OCI-LY7 (cell line): ENCODE data around the gene ECI2. TPM values are rescaled to one million over a fixed set of nuclear protein-coding genes. Genes with fewer than 3 reads are reported as not detected.
"Not testable (repeated sequence)": the region's sequence is repeated elsewhere in the genome, so short reads cannot be mapped to it uniquely, and the experiment has no call there.

Experiments used
- BruUV-seq: library from RNA; stranded (reverse); fragments of 400-500 nt; replicated peaks from 2 replicates; lab custom pipeline; 2021; lab: Mats Ljungman, UMichigan
- CTCF ChIA-PET: fragments of 300-600 bp; sonication (Branson Sonifier 250); formaldehyde crosslinking; loops from one replicate; lab custom pipeline; 2022; ENCODE audit warnings: antibody characterized with exemption; ENCODE audit not compliant: unreplicated experiment; lab: Charles Lee
- POLR2A ChIA-PET: fragments of 300-600 bp; sonication (Branson Sonifier 250); formaldehyde crosslinking; loops from one replicate; lab custom pipeline; 2022; ENCODE audit warnings: antibody characterized with exemption; lab: Charles Lee
- DNase-seq: peaks from one replicate; pipeline ENCODE4 v3.0.0-alpha.2; 2015; ENCODE audit warnings: low spot score
- H2AFZ ChIP-seq: fragments of 200-600 bp; sonication (generic), shearing (Covaris generic); 2 replicates; pipeline ENCODE4 v1.6.1; 2014; ENCODE audit warnings: mild to moderate bottlenecking, antibody characterized with exemption, low read length, moderate library complexity
- H3K27ac ChIP-seq: fragments of 200-600 bp; sonication (generic); 2 replicates; pipeline ENCODE4 v1.5.1; 2014; ENCODE audit warnings: mixed run types, low read depth, mild to moderate bottlenecking, moderate library complexity, low read length, inconsistent platforms; ENCODE audit not compliant: poor library complexity, severe bottlenecking
- H3K36me3 ChIP-seq: fragments of 200-600 bp; sonication (generic); 2 replicates; pipeline ENCODE4 v1.6.1; 2014; ENCODE audit warnings: mild to moderate bottlenecking, antibody characterized with exemption, low read length, moderate library complexity, mixed read lengths; ENCODE audit not compliant: insufficient read depth
- H3K4me1 ChIP-seq: fragments of 200-600 bp; sonication (generic); 2 replicates; pipeline ENCODE4 v1.5.1; 2014; ENCODE audit warnings: mild to moderate bottlenecking, low read length; ENCODE audit not compliant: insufficient read depth, poor library complexity, severe bottlenecking
- H3K4me2 ChIP-seq: fragments of 200-600 bp; sonication (generic); 2 replicates; pipeline ENCODE4 v1.6.1; 2014; ENCODE audit warnings: mild to moderate bottlenecking, low read length
- H3K4me3 ChIP-seq: fragments of 200-600 bp; sonication (generic); 2 replicates; pipeline ENCODE4 v1.5.1; 2014; ENCODE audit warnings: mild to moderate bottlenecking, low read depth, low read length; ENCODE audit not compliant: poor library complexity, severe bottlenecking
- H3K79me2 ChIP-seq: fragments of 200-600 bp; sonication (generic); 2 replicates; pipeline ENCODE4 v1.6.1; 2016; ENCODE audit warnings: low read depth, mild to moderate bottlenecking, low read length, moderate library complexity, mixed read lengths; ENCODE audit not compliant: insufficient read depth
- H3K9me2 ChIP-seq: fragments of 200-600 bp; sonication (generic); 2 replicates; pipeline ENCODE4 v1.6.1; 2016; ENCODE audit warnings: mild to moderate bottlenecking, low read length, mixed read lengths; ENCODE audit not compliant: insufficient read depth
- H3K9me3 ChIP-seq: fragments of 200-600 bp; sonication (generic); 2 replicates; pipeline ENCODE4 v1.6.1; 2014; ENCODE audit warnings: mild to moderate bottlenecking, mixed run types, low read length, mixed read lengths
- H4K20me1 ChIP-seq: fragments of 200-600 bp; sonication (generic); 2 replicates; pipeline ENCODE4 v1.6.1; 2014; ENCODE audit warnings: mild to moderate bottlenecking, antibody characterized with exemption, low read length, moderate library complexity, mixed read lengths; ENCODE audit not compliant: insufficient read depth
- EZH2phosphoT487 ChIP-seq: fragments of 200-600 bp; sonication (generic); IDR thresholded peaks from 2 replicates; pipeline ENCODE4 v1.6.1; 2018; ENCODE audit warnings: low read depth, borderline replicate concordance, mild to moderate bottlenecking, mixed run types, antibody characterized with exemption, low read length, moderate library complexity, mixed read lengths
- intact Hi-C: fragments of 100-400 bp; cut with micrococcal nuclease; formaldehyde crosslinking; loops from one replicate; pipeline ENCODE4 v1.10.0; 2022; ENCODE audit not compliant: unreplicated experiment
- total RNA-seq, 2 experiments: library from RNA; depleted of rRNA in 1 of 2; stranded (reverse); fragments of >200 nt in 1 of 2; shearing (Covaris generic) in 1 of 2; gene quantifications; 2 replicates each; pipeline ENCODE4 v1.2.3, GENCODE V29; 2014 to 2022
- TF ChIP-seq, protein P1 (sequence below): fragments of 200-600 bp; sonication (generic); conservative IDR thresholded peaks from 2 replicates; pipeline ENCODE4 v1.5.1; 2014; ENCODE audit warnings: mild to moderate bottlenecking, antibody characterized with exemption, low read length, moderate library complexity, mixed read lengths

The ECI2 gene
- total RNA-seq, 2 experiments from 2014 or later = 49.3 to 50.4 TPM

GRCh38 chr6:4112366-4112765 lies 23.0 kb downstream of the ECI2 start:
- Histone ChIP-seq H3K4me2 (no peak overlapping the region), H2AFZ (no peak overlapping the region), H4K20me1 (no peaks in the 10 kb centered on the region; the same call in 1 of the 2 replicates), H3K9me2 (no peaks in the 10 kb centered on the region), H3K36me3 (peaks cover 31% of the 10 kb centered on the region), H3K9me3 (0 out of 2 replicates have a peak, but pooled peaks cover 4% of the 10 kb centered on the region), H3K79me2 (no peaks in the 10 kb centered on the region), H3K27ac (no peak overlapping the region), H3K4me1 (no peaks in the 10 kb centered on the region), H3K4me3 (no peak overlapping the region)
- no TSS peak for BruUV-seq
- CTCF ChIA-PET = no interaction called here
- DNase-seq = no peak
- POLR2A ChIA-PET = interaction anchor here (0.7 kb wide), 1 partner anchor 55 kb away, joined by 4 read pairs; no protein-coding TSS in a partner anchor
- intact Hi-C loops = no loop called here
- no peak for TF ChIP-seq EZH2phosphoT487
- TF ChIP-seq, protein P1, sequence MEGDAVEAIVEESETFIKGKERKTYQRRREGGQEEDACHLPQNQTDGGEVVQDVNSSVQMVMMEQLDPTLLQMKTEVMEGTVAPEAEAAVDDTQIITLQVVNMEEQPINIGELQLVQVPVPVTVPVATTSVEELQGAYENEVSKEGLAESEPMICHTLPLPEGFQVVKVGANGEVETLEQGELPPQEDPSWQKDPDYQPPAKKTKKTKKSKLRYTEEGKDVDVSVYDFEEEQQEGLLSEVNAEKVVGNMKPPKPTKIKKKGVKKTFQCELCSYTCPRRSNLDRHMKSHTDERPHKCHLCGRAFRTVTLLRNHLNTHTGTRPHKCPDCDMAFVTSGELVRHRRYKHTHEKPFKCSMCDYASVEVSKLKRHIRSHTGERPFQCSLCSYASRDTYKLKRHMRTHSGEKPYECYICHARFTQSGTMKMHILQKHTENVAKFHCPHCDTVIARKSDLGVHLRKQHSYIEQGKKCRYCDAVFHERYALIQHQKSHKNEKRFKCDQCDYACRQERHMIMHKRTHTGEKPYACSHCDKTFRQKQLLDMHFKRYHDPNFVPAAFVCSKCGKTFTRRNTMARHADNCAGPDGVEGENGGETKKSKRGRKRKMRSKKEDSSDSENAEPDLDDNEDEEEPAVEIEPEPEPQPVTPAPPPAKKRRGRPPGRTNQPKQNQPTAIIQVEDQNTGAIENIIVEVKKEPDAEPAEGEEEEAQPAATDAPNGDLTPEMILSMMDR = no peak

GRCh38 chr6:4109363-4109815 lies 26.0 kb downstream of the ECI2 start:
- H3K4me1 ChIP-seq, H3K79me2 ChIP-seq, BruUV-seq, H3K4me3 ChIP-seq, CTCF ChIA-PET, H3K27ac ChIP-seq, DNase-seq, H3K4me2 ChIP-seq, POLR2A ChIA-PET, intact Hi-C loops, H3K36me3 ChIP-seq, H3K9me3 ChIP-seq, H3K9me2 ChIP-seq, H2AFZ ChIP-seq, H4K20me1 ChIP-seq: not testable (repeated sequence)

- H4K20me1 ChIP-seq = no peaks in the 10 kb centered on the region; the same call in 1 of the 2 replicates
- intact Hi-C loops = no loop called here
- no TSS peak for BruUV-seq
Measured at GRCh38 chr6:4108561-4109093, 26.7 kb downstream of the ECI2 start.

More at GRCh38 chr6:4108561-4109093, 26.7 kb downstream of the ECI2 start:
- no peaks in the 10 kb centered on the region for H3K79me2 ChIP-seq
- H3K9me2 ChIP-seq = no peaks in the 10 kb centered on the region
- 0 out of 2 replicates have a peak, but pooled peaks cover 4% of the 10 kb centered on the region for H3K9me3 ChIP-seq
- no peak for DNase-seq
- H3K27ac ChIP-seq = no peak overlapping the region
- no peak for TF ChIP-seq EZH2phosphoT487
- TF ChIP-seq, protein P1 = no peak
- no peak overlapping the region for H3K4me2 ChIP-seq
- CTCF ChIA-PET = no interaction called here
- H3K4me3 ChIP-seq = no peak overlapping the region
- no peak overlapping the region for H2AFZ ChIP-seq
- H3K36me3 ChIP-seq = no peaks in the 10 kb centered on the region
- POLR2A ChIA-PET = no interaction called here
- H3K4me1 ChIP-seq = no peaks in the 10 kb centered on the region
